HG03064 (cell line): Measurements from ENCODE around the gene CUBN.

Experiments
- ATAC-seq: cut with Tn5 transposase; IDR thresholded peaks from one replicate; pipeline ENCODE4 v1.9.1; 2021; ENCODE audit warnings: low read depth; ENCODE audit not compliant: unreplicated experiment

The CUBN gene

DNA sequence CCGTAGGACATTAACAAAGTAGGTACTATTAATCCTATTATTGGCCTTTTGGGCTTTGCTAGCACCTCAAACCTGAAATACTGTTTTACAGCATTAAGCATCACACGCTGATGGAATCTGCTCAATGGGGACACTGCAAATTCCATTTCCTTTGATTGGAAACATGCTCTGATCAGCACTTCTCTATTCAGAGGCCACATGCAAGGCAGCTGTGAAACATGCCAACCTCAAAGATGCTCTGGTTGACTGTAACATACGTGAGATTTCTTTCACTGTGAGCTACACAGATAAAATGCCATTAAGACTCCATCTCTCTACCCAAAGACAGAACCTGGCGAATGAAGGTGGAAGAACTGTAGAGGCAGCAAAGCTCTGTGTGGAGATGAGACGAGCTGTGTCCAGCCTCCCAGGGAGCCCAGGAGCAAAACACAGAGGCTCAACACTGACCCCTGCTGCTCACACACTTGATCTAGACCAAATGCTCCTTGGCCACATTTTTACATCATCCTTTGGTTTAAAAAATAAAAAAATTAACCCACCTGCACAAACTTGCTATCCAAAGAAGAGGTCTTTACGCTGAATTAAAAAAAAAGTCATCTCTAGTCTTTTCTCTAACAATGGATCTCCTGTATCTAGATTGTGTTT lies 320.4 kb downstream of the CUBN start:
- ATAC-seq: no peak

DNA sequence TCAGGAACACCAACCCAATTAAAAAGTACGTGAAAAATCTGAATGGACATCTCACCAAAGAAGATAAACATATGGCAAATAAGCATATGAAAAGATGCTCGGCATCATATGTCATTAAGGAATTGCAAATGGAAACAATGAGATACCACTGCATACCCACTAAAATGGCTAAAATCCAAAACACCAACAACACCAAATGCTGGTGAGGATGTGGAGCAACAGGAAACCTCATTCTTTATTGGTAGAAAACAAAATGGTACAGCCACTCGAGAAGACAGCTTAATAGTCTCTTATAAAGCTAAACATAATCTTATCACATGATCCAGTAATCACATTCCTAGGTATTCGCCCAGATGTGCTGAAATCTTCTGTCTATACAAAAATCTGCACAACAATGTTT lies 325.5 kb downstream of the CUBN start:
- no peak for ATAC-seq

DNA sequence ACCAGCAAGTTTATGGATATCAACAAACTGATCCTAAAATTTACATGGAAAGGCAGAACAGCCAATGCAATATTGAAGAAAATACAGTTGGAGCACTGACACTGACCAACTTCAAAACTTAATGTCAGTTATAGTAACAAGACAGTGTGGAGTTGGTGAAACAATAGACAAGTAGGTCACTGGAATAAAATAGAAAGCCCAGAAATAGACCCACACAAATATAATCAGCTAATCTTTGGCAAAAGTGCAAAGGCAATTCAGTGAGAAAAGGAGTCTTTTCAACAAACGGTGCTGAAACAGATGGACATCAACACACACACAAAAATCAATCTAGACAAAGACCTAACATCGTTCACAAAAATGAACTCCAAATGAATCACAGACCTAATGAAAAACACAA lies 326.1 kb downstream of the CUBN start:
- ATAC-seq: no peak

DNA sequence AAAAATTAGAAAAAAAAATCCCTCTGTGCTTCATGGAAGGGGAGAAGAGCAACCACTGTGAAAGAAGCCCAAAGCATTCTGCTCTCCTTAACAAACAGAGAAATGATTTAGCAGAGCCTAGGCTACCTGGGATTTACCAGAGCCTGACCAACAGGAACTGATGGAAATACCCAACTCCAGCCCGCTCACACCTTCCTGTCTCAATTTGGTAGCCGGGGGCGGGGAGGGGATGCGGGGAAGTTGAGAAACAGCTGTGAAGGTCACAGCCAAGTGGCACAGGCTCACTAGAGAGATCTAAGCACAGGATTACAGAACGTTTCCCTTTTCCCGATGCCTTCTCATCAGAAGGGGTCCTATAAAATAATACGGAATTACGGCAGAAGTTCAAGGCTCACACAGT lies 330.0 kb downstream of the CUBN start:
- ATAC-seq: no peak

- ATAC-seq: no peak
These were observed 331.0 kb downstream of the CUBN start for GRCh38 chr10:16798571-16798970.

DNA sequence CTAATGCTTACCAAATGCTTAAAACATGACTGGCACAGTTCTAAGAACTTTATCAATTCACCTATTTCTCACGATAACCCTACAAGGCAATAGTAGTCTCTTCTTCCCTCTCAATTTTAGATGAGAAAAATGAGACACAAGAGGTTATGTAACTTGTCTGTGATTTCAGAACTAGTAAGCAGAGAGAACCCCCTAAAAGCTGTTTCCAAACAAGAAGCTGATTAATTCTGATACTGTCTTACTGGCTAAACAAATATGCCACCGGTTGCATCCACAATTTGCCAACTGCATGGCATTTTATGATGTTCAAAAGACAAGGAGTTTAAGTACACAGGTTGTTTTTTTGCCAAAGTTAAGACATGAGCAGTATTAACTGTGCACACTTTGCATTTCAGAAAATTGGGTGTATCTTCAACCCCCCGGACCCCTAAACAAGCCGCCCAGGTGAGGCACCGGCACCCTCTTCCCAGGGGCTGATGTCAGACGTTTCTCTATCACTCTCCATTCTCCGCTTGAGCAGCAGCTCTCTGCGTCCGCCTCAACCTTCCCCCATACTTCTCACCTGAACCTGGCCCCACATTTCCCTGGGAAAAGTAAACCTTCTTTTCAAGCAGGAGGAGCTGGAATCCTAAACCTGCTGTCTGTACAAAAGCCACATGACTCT lies 334.1 kb downstream of the CUBN start:
- ATAC-seq: no peak

DNA sequence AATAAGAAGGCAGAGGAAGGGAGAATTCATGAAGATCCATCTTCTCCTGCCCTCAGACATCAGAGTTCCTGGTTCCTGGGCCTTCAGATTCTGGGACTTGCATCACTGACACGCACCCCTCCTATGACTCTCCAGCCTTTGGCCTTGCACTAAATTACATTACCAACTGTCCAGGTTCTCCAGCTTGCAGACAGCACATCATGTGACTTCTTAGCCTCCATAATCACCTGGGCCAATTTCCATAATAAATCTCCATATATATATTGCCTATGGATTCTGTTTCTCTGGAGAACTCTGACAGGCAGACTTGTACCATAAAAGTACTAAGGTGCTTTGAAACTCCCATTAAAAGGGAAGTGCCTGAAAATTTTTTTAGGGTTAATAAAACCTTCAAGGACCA lies 335.6 kb downstream of the CUBN start:
- no peak for ATAC-seq

DNA sequence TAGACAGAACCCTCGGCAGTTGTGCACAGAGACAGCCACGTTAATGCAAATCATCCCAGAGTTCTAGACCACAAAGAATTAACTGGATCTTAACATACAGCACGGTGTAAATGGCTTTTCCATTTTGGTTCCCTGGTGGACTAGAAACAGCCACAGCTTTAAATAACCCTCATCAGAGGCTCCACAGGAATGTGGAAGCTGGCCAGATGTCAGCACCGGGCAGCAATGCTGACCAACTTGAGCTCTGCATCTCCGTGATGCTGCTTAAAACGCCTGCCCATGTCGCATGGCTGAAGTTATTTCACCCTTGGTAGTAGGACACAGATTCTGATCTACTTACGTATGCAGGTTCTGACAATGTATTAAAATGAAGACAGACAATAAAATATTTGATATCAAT lies 336.9 kb downstream of the CUBN start:
- no peak for ATAC-seq

DNA sequence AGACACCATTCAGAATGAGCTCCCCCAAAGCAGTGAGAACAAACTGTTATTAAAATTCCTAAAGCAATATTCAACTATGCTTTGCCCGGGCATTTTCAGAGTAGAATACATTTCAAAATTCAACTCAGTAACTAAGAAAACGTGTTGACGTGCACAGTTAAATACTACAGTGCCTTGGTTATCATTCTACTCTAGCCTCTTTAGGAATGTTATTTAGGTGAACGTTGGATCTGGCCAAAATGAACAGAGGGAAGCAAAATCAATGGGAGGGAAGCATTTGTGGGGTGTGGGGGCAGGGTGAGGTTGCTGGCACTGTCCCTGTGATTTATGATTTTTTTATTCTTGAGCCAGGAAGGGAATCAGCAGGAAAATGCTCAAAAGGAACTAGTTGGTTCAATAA lies 339.8 kb downstream of the CUBN start:
- no peak for ATAC-seq

DNA sequence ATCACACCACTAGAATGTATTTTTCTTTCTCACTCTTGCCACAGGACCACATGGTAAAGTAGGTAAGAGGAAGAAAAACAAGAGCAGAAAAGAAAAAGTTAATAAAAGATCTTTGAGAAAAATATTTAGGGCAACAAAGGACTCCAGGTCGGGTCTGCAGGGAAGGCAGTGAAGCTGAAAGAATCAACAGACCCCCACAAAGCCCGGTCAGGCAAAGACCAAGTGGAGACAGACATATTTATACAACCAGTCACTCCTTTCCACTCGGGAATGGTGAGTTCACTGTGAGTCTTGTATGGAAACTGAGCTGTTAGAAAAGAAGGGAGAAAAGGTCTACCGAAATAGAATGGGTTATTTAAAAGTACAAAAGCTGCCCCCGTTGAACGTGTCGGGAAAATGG lies 340.4 kb downstream of the CUBN start:
- no peak for ATAC-seq

DNA sequence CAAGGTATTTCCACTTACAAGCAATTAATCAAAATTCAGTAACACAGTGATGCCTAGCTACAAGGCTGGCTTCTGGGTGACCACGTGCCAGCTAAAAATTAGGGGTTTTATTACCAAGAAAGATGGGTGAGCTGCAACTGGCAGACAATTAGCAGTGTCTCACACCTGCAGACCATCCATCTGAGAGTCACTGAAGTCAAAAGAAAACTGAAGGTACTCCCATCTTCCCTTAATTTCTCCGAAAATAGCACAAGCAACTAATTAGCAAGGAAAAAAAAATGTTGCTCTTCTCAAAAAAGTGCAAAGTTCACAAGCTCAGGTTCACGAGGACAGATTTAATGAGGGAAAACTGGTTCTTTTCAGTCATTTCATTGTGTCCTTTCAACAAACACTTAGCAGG lies 340.8 kb downstream of the CUBN start:
- ATAC-seq: no peak

GRCh38 chr10:16788125-16788524 lies 341.5 kb downstream of the CUBN start:
- no peak for ATAC-seq

DNA sequence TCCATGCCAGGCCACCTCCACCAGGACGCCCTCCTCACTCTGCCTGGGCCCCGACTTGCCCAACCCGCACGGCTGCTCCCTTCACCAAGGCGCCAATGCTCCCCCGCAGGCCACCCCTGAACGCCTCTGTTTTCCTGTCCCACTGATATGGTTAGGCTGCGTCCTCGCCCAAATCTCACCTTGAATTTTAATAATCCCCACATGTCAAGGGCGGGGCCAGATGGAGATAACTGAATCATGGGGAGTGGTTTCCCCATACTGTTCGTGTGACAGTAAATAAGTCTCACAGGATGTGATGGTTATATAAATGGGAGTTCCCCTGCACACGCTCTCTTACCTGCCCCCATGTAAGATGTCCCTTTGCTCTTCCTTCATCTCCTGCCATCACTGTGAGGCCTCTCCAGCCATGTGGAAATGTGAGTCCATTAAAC lies 342.2 kb downstream of the CUBN start:
- no peak for ATAC-seq

DNA sequence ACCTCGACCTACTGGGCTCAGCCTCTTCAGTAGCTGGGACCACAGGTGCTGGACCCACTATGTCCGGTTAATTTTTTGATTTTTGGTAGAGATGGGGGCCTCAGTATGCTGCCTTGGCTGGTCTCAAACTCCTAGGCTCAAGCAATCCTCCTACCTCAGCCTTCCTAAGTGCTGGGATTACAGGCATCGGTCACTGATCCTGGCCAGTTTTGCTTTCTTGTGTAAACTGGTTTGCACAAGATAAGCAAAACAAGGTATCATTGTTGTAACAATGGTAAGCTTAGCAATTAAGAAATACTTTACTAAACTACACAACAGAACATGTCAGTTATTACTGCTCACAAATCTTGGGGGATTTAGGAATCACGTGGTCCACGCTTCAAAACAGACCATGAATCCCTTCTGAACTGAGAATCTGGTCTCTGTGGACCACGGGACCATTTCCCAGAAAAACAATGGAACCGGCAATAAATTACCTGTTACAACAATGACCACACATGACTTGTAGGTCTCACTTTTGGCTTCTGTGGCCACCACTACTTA lies 349.2 kb downstream of the CUBN start:
- ATAC-seq: no peak

GRCh38 chr10:16779384-16779915 lies 350.2 kb downstream of the CUBN start:
- ATAC-seq: no peak

DNA sequence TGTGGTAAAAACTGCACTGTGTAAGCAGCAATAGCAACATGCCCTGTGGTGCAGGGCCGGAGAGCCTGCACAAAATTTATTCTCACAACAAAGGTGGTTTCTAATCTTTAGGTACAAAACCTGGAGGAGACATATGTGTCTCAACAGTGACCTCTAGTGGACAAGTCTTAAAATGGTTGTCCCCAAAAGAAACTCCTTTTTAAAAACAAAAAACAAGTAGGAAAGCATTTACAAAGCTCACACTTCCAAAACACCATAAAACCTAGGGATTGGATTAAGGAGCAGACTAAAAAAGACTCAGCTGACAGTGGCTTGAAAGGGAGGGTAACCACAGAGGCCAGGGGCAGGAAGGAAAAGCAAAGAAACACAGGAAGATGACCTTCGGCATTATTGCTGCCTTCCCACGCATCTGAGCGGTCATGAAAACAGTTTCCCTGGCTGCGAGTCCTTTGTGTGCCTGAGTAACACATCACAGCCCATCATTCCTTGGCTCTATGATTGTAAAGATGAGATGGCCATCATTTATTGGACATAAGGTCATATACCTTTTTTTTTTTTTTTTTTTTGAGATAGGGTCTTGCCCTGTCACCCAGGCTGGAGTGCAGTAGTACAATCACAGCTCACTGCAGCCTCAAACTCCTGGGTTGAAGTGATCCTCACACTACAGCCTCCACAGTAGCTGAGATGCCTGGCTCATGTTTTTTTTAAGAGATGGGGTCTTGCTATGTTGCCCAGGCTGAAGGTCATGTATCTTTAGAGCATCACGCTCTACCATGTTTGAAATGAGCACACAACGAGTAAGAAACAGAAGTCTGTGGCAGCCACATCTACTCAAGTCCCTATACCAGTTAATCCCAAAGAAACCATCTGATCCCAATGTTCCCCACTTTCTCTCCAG lies 351.9 kb downstream of the CUBN start:
- no peak for ATAC-seq

- ATAC-seq: no peak
These were observed 352.7 kb downstream of the CUBN start for GRCh38 chr10:16776896-16777295.
